GM12878 (cell line): ENCODE measurements around the gene SIVA1.

Experiments
- GABPA ChIP-seq: IDR thresholded peaks from 2 replicates; pipeline ENCODE4 v1.6.1; 2014; ENCODE audit warnings: antibody characterized with exemption, low read depth, mild to moderate bottlenecking, inconsistent platforms
- POLR2AphosphoS5 ChIP-seq: IDR thresholded peaks from 2 replicates; pipeline ENCODE4 v1.6.1; 2011; ENCODE audit warnings: mild to moderate bottlenecking, low read length, inconsistent platforms
- TF ChIP-seq, protein P1 (sequence below), 3 experiments: IDR thresholded peaks in 2 of 3; conservative IDR thresholded peaks in 1 of 3; 2 replicates each; pipeline ENCODE4 v1.5.1; 2011; ENCODE audit warnings: low read depth in 3 of 3, low read length in 3 of 3, mild to moderate bottlenecking in 3 of 3, control low read depth in 2 of 3, moderate library complexity in 2 of 3, inconsistent platforms in 1 of 3, mixed read lengths in 1 of 3; ENCODE audit not compliant: control insufficient read depth in 2 of 3, insufficient read depth in 1 of 3; ENCODE audit errors: extremely low read depth in 1 of 3

DNA sequence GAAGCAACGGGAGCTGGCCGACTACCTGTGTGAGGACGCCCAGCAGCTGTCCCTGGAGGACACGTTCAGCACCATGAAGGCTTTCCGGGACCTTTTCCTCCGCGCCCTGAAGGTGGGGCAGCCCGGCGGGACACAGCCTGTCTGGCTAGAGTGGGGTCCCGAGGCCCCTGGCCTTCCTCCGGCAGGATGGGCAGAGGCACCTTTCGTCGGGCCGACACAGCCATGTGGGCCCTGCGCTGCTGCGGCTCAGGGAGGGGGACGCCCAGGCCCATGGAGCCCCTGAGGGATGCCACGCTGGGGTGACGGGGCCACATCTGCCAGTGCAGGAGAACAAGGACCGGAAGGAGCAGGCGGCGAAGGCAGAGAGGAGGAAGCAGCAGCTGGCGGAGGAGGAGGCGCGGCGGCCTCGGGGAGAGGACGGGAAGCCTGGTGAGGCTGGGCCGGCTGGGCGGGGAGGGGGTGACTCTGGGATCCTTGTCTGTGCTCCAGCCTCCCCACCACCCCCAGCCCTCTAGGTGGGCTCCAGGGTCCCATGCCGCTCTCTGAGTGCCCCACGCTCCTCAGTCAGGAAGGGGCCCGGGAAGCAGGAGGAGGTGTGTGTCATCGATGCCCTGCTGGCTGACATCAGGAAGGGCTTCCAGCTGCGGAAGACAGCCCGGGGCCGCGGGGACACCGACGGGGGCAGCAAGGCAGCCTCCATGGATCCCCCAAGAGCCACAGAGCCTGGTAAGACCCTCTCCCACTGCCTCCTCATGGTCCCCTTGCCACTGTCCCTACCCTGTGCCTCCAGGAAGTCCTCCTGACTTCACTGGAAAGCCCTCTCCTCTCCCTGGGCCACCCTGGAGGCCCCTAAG lies 39.8 kb upstream of the SIVA1 start:
- TF ChIP-seq, protein P1, sequence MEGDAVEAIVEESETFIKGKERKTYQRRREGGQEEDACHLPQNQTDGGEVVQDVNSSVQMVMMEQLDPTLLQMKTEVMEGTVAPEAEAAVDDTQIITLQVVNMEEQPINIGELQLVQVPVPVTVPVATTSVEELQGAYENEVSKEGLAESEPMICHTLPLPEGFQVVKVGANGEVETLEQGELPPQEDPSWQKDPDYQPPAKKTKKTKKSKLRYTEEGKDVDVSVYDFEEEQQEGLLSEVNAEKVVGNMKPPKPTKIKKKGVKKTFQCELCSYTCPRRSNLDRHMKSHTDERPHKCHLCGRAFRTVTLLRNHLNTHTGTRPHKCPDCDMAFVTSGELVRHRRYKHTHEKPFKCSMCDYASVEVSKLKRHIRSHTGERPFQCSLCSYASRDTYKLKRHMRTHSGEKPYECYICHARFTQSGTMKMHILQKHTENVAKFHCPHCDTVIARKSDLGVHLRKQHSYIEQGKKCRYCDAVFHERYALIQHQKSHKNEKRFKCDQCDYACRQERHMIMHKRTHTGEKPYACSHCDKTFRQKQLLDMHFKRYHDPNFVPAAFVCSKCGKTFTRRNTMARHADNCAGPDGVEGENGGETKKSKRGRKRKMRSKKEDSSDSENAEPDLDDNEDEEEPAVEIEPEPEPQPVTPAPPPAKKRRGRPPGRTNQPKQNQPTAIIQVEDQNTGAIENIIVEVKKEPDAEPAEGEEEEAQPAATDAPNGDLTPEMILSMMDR (IDR thresholded peaks at IDR 0.05 in 2 of 3, conservative IDR thresholded peaks at IDR 0.05 in 1 of 3; ENCODE audit: control insufficient read depth in 2 of 3, extremely low read depth in 1 of 3, insufficient read depth in 1 of 3, low read depth in 3 of 3, low read length in 3 of 3) = no peak
- TF ChIP-seq POLR2AphosphoS5 (no peak), GABPA (no peak)
